Measurements from ENCODE around the gene ZNF580.

ZNF580 gene
- 6.7 to 18.7 (median 9.8) reads per million in 9 experiments for total RNA-seq

- peak within 1 kb of the TSS; percentile 83 to 87 for H3K27ac Mint-ChIP-seq
- H3K36me3 Mint-ChIP-seq (ENCODE audit: insufficient read depth): peaks cover 41% of the 10 kb centered on the region
- H3K4me3 Mint-ChIP-seq: peak within 1 kb of the TSS; percentile 84 to 93
- no peaks in the 10 kb centered on the region for H3K27me3 Mint-ChIP-seq
- peaks cover 56 to 62% of the 10 kb centered on the region in 2 donors for H3K4me1 Mint-ChIP-seq (ENCODE audit: low read depth in 2 of 2)
- peak in 2 of 3 experiments; percentile 34 to 38 for DNase-seq
- H3K9me3 Mint-ChIP-seq: peaks cover 0 to 2% of the 10 kb centered on the region in 2 donors
- ATAC-seq (replicated peaks): peak; percentile 18
These were observed at the start of gene ZNF580 for GRCh38 chr19:55640577-55641425. Gene ZNF580 (plus strand): TSS chr19:55641002. CDS start chr19:55642509, 1,507 bp downstream.

- no peak overlapping the region for H3K27ac Mint-ChIP-seq
- peaks cover 11% of the 10 kb centered on the region for H3K36me3 Mint-ChIP-seq (ENCODE audit: insufficient read depth)
- no peaks in the 10 kb centered on the region for H3K27me3 Mint-ChIP-seq
- peaks cover 5 to 8% of the 10 kb centered on the region in 2 donors for H3K4me1 Mint-ChIP-seq (ENCODE audit: low read depth in 2 of 2)
- no peak for ATAC-seq (replicated peaks)
- H3K9me3 Mint-ChIP-seq: no peaks in the 10 kb centered on the region
- DNase-seq: no peak
- no peak overlapping the region for H3K4me3 Mint-ChIP-seq
These were observed 49.2 kb upstream of the ZNF580 start for GRCh38 chr19:55591555-55591954.

DNA sequence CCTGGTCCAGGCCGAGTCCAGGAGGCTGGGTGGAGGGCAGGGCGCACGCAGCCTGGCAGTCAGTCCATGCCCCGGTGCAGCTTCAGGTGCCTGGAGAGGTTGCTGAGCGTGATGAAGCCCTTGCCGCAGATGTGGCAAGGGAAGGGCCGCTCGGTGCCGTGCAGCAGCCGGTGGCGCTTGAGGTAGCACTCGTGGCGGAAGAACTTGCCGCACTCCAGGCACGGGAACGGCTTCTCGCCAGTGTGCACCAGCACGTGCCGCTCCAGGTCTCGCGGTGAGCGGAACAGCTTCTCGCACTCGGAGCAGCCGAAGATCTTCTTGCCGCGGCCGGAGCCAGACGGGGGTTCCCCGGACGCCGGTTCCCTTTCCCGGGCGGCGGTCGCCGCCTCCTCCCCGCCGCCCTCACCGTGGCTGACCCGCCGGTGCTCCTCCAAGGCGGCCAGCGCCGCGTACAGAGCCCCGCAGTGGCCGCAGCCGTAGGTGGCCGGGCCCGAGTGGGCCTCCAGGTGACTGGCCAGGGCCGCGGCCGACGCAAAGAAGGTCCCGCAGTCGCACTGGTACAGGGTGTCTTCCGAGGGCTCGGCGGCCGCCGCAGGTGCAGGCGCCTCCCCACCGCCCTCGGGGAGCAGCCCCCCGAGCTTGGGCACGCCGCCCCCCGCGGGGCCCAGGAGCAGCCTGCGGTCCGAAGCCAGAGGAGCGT is 48.3 kb upstream of the ZNF580 start:
- no peaks in the 10 kb centered on the region for H3K27me3 Mint-ChIP-seq
- H3K4me3 Mint-ChIP-seq: no peak overlapping the region
- H3K27ac Mint-ChIP-seq: no peak overlapping the region

GRCh38 chr19:55593096-55593772 is 47.6 kb upstream of the ZNF580 start:
- Mint-ChIP-seq H3K36me3 (ENCODE audit: insufficient read depth) (peaks cover 10% of the 10 kb centered on the region), H3K9me3 (no peaks in the 10 kb centered on the region), H3K4me1 (ENCODE audit: low read depth in 2 of 2) (peaks cover 0 to 2% of the 10 kb centered on the region in 2 donors), H3K27ac (no peak overlapping the region), H3K27me3 (no peaks in the 10 kb centered on the region), H3K4me3 (no peak overlapping the region)
- ATAC-seq (replicated peaks) (no peak), DNase-seq (no peak)

More for the DNA sequence above, 48.3 kb upstream of the ZNF580 start:
- H3K9me3 Mint-ChIP-seq: no peaks in the 10 kb centered on the region
- H3K36me3 Mint-ChIP-seq (ENCODE audit: insufficient read depth): peaks cover 10% of the 10 kb centered on the region
- ATAC-seq (replicated peaks) (no peak), DNase-seq (no peak)
- no peaks in the 10 kb centered on the region for H3K4me1 Mint-ChIP-seq (ENCODE audit: low read depth in 2 of 2)

DNA sequence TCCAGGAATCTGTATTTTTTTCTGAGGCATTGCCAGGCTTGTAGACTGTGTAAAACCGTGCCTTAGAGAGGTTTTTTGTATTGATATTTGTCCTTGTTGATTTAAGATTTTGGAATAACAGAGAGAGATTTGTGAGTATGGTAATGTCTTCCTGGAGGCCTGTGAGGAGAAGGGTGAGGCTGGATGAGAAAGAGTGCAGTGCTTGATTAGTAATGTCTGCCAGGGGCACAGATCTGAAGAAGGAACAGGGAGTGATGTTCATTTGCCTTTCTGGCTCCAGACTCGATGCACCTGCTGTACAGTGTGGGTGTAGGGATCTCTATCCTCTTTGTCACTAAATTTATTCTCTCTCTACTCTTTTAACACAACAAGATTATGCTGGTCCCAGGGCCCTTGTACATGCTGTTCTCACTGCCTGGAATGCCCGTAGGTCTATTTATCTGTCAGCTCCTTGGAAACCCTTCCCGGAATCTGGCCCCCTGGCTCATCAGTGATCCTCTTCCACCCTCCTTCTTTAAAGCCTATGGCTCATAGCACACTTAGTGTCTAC is 45.7 kb upstream of the ZNF580 start:
- ATAC-seq (replicated peaks) (no peak), DNase-seq (no peak)
- Mint-ChIP-seq H3K4me3 (no peak overlapping the region), H3K4me1 (ENCODE audit: low read depth in 2 of 2) (peaks cover 6% of the 10 kb centered on the region in 2 donors), H3K27me3 (no peaks in the 10 kb centered on the region), H3K36me3 (ENCODE audit: insufficient read depth) (peaks cover 21% of the 10 kb centered on the region), H3K27ac (no peak overlapping the region), H3K9me3 (peaks cover 0 to 4% of the 10 kb centered on the region in 2 donors)

GRCh38 chr19:55596304-55596703 is 44.5 kb upstream of the ZNF580 start:
- Mint-ChIP-seq H3K9me3 (peaks cover 0 to 4% of the 10 kb centered on the region in 2 donors), H3K4me1 (ENCODE audit: low read depth in 2 of 2) (peaks cover 13% of the 10 kb centered on the region in 2 donors), H3K36me3 (ENCODE audit: insufficient read depth) (peaks cover 24% of the 10 kb centered on the region), H3K4me3 (no peak overlapping the region), H3K27ac (peak overlapping the region in 1 of 2 donors; percentile 70), H3K27me3 (no peaks in the 10 kb centered on the region)
- ATAC-seq (replicated peaks) (no peak), DNase-seq (no peak)

GRCh38 chr19:55597501-55597921 is 43.3 kb upstream of the ZNF580 start:
- H3K36me3 Mint-ChIP-seq (ENCODE audit: insufficient read depth): peaks cover 24% of the 10 kb centered on the region
- no peak overlapping the region for H3K4me3 Mint-ChIP-seq
- H3K4me1 Mint-ChIP-seq (ENCODE audit: low read depth in 2 of 2): peaks cover 13 to 17% of the 10 kb centered on the region in 2 donors
- DNase-seq (no peak), ATAC-seq (replicated peaks) (no peak)
- H3K9me3 Mint-ChIP-seq: peaks cover 0 to 4% of the 10 kb centered on the region in 2 donors
- H3K27ac Mint-ChIP-seq: no peak overlapping the region
- no peaks in the 10 kb centered on the region for H3K27me3 Mint-ChIP-seq

- H3K36me3 Mint-ChIP-seq (ENCODE audit: insufficient read depth): peaks cover 24% of the 10 kb centered on the region
- H3K27me3 Mint-ChIP-seq: no peaks in the 10 kb centered on the region
- H3K4me3 Mint-ChIP-seq: no peak overlapping the region
- no peak for ATAC-seq (replicated peaks)
- peaks cover 0 to 4% of the 10 kb centered on the region in 2 donors for H3K9me3 Mint-ChIP-seq
- no peak for DNase-seq
- H3K4me1 Mint-ChIP-seq (ENCODE audit: low read depth in 2 of 2): peaks cover 13 to 17% of the 10 kb centered on the region in 2 donors
- H3K27ac Mint-ChIP-seq: peak overlapping the region in 1 of 2 donors; percentile 90
These were observed 42.8 kb upstream of the ZNF580 start for GRCh38 chr19:55598034-55598433.

- Mint-ChIP-seq H3K4me3 (peak overlapping the region; percentile 91 to 92), H3K36me3 (ENCODE audit: insufficient read depth) (peaks cover 24% of the 10 kb centered on the region), H3K27me3 (no peaks in the 10 kb centered on the region), H3K9me3 (peaks cover 0 to 4% of the 10 kb centered on the region in 2 donors), H3K4me1 (ENCODE audit: low read depth in 2 of 2) (peaks cover 13 to 17% of the 10 kb centered on the region in 2 donors), H3K27ac (peak overlapping the region; percentile 90 to 98)
- peak; percentile 65 for ATAC-seq (replicated peaks)
- DNase-seq: peak; percentile 96 to 99 (median 97)
These were observed 41.9 kb upstream of the ZNF580 start for GRCh38 chr19:55598719-55599467.

- no peaks in the 10 kb centered on the region for H3K27me3 Mint-ChIP-seq
- H3K4me1 Mint-ChIP-seq (ENCODE audit: low read depth in 2 of 2): peaks cover 15 to 21% of the 10 kb centered on the region in 2 donors
- peaks cover 26% of the 10 kb centered on the region for H3K36me3 Mint-ChIP-seq (ENCODE audit: insufficient read depth)
- peak; percentile 72 for ATAC-seq (replicated peaks)
- peak; percentile 91 to 96 (median 94) for DNase-seq
- H3K4me3 Mint-ChIP-seq: peak within 1 kb of the TSS; percentile 91 to 92
- H3K27ac Mint-ChIP-seq: peak within 1 kb of the TSS; percentile 90 to 98
- H3K9me3 Mint-ChIP-seq: peaks cover 0 to 4% of the 10 kb centered on the region in 2 donors
These were observed 41.3 kb upstream of the ZNF580 start, which contains the start of gene FIZ1 for GRCh38 chr19:55599468-55599841. Gene FIZ1 (minus strand): TSS chr19:55599517. CDS start chr19:55597865, 1,652 bp downstream.

- H3K27me3 Mint-ChIP-seq: no peaks in the 10 kb centered on the region
- ATAC-seq (replicated peaks) (peak; percentile 64), DNase-seq (peak; percentile 77 to 87 (median 78))
- H3K4me1 Mint-ChIP-seq (ENCODE audit: low read depth in 2 of 2): peaks cover 21 to 26% of the 10 kb centered on the region in 2 donors
- H3K9me3 Mint-ChIP-seq: peaks cover 0 to 4% of the 10 kb centered on the region in 2 donors
- H3K4me3 Mint-ChIP-seq: peak within 1 kb of the TSS; percentile 91 to 92
- H3K27ac Mint-ChIP-seq: peak within 1 kb of the TSS; percentile 90 to 98
- H3K36me3 Mint-ChIP-seq (ENCODE audit: insufficient read depth): peaks cover 31% of the 10 kb centered on the region
These were observed 40.8 kb upstream of the ZNF580 start, which contains the start of gene ZNF524 for GRCh38 chr19:55599842-55600661. Gene ZNF524 (plus strand): TSS chr19:55600288. CDS start chr19:55602113, 1,825 bp downstream.
